ENCODE data around the gene DPH2. TPM values are rescaled to one million over a fixed set of nuclear protein-coding genes. Genes with fewer than 3 reads are reported as not detected.

Gene DPH2
- total and polyA plus RNA-seq, 9 donors: 7.2 to 27.0 (median 15.5) TPM

DNA sequence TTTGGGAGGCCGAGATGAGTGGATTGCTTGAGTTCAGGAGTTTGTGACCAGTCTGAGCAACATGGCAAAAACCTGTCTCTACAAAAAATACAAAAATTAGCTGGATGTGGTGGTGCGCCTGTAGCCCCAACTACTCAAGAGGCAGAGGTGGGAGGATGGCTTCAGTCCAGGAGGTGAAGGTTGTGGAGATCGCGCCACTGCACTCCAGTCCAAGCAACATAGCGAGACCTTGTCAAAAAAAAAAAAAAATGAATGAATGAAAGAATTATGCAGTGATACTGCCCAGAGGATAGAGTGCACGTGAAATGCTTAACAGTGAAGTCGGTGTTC, 429 bp upstream of the DPH2 start:
- H3K27ac ChIP-seq: no peak overlapping the region
- peaks cover 8% of the 10 kb centered on the region for H3K4me1 ChIP-seq (ENCODE audit: insufficient read depth)
- WGBS, 3 donors: 33 to 42% (median 35%) methylated on average over 7 of the region's 7 CpGs
- TF ChIP-seq POLR2A (IDR thresholded peaks at IDR 0.05) (no peak), EP300 (IDR thresholded peaks at IDR 0.05) (no peak)
- TF ChIP-seq, protein P1, sequence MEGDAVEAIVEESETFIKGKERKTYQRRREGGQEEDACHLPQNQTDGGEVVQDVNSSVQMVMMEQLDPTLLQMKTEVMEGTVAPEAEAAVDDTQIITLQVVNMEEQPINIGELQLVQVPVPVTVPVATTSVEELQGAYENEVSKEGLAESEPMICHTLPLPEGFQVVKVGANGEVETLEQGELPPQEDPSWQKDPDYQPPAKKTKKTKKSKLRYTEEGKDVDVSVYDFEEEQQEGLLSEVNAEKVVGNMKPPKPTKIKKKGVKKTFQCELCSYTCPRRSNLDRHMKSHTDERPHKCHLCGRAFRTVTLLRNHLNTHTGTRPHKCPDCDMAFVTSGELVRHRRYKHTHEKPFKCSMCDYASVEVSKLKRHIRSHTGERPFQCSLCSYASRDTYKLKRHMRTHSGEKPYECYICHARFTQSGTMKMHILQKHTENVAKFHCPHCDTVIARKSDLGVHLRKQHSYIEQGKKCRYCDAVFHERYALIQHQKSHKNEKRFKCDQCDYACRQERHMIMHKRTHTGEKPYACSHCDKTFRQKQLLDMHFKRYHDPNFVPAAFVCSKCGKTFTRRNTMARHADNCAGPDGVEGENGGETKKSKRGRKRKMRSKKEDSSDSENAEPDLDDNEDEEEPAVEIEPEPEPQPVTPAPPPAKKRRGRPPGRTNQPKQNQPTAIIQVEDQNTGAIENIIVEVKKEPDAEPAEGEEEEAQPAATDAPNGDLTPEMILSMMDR (IDR thresholded peaks at IDR 0.05): no peak
- intact Hi-C loops (cut with DNase I): no loop called here
- DNase-seq: no peak
- no peak overlapping the region for H3K4me3 ChIP-seq
- no peaks in the 10 kb centered on the region for H3K27me3 ChIP-seq
- H3K9me3 ChIP-seq: no peaks in the 10 kb centered on the region
- H3K36me3 ChIP-seq: no peaks in the 10 kb centered on the region

DNA sequence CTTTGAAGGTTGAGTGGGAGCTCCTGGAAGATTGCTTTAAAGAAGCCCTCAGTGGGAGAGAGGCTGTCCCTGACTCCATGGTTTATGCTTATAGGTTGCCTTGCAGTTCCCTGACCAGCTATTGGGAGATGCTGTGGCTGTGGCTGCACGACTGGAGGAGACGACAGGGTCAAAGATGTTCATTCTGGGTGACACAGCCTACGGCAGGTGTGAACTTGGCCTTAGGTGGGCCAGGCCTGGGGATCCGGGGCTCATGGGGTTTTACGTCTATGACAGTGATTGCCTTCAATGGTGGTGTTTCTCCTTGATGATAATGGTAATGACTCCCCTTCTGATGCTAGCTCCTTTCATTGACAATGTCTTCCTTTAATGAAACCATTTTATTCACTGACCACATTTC, 692 bp downstream of the DPH2 start:
- WGBS, 3 donors: 40 to 49% (median 42%) methylated on average over 5 of the region's 5 CpGs
- no peak for DNase-seq
- no peak for TF ChIP-seq POLR2A (IDR thresholded peaks at IDR 0.05)
- TF ChIP-seq EP300 (IDR thresholded peaks at IDR 0.05): no peak
- TF ChIP-seq, protein P1 (IDR thresholded peaks at IDR 0.05): no peak
- no peak overlapping the region for H3K27ac ChIP-seq
- H3K9me3 ChIP-seq: no peaks in the 10 kb centered on the region
- no peaks in the 10 kb centered on the region for H3K27me3 ChIP-seq
- peak overlapping the region; percentile 74 for H3K4me3 ChIP-seq
- no peaks in the 10 kb centered on the region for H3K36me3 ChIP-seq
- peaks cover 10% of the 10 kb centered on the region for H3K4me1 ChIP-seq (ENCODE audit: insufficient read depth)
- intact Hi-C loops (cut with DNase I): no loop called here

DNA sequence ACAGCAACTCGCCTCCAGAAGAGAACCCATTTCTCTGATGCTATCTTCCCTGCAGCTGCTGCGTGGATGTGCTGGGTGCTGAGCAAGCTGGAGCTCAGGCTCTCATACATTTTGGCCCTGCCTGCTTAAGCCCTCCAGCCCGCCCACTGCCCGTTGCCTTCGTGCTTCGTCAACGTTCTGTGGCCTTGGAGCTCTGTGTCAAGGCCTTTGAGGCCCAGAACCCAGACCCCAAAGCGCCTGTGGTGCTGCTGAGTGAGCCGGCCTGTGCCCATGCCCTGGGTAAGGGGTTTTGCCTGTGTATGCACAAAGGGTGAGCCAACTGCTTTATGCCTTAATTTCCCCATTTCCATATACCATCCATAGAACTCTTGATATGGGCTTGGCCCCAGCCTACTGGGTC, 1.1 kb downstream of the DPH2 start:
- no peak for DNase-seq
- intact Hi-C loops (cut with DNase I): no loop called here
- no peaks in the 10 kb centered on the region for H3K36me3 ChIP-seq
- H3K4me1 ChIP-seq (ENCODE audit: insufficient read depth): peaks cover 13% of the 10 kb centered on the region
- H3K9me3 ChIP-seq: no peaks in the 10 kb centered on the region
- WGBS, 3 donors: 62 to 80% (median 71%) methylated on average over 9 of the region's 9 CpGs
- H3K4me3 ChIP-seq: no peak overlapping the region
- TF ChIP-seq, protein P1 (IDR thresholded peaks at IDR 0.05): no peak
- TF ChIP-seq POLR2A (IDR thresholded peaks at IDR 0.05) (no peak), EP300 (IDR thresholded peaks at IDR 0.05) (no peak)
- H3K27ac ChIP-seq: no peak overlapping the region
- H3K27me3 ChIP-seq: no peaks in the 10 kb centered on the region

DNA sequence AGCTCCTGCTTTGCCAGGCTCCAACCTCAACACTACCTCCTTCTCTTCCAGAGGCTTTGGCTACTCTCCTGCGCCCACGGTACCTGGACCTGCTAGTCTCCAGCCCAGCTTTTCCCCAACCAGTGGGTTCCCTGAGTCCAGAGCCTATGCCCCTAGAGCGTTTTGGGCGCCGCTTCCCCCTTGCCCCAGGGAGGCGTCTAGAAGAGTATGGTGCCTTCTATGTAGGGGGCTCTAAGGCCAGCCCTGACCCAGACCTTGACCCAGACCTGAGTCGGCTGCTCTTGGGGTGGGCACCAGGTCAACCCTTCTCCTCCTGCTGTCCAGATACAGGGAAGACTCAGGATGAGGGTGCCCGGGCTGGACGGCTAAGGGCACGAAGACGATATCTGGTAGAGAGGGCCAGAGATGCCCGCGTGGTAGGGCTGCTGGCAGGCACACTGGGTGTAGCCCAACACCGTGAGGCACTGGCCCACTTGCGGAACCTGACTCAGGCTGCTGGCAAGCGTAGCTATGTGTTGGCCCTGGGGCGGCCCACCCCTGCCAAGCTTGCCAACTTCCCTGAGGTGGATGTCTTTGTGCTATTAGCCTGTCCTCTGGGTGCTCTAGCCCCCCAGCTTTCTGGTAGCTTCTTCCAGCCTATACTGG, 1.6 kb downstream of the DPH2 start:
- H3K27me3 ChIP-seq: no peaks in the 10 kb centered on the region
- intact Hi-C loops (cut with DNase I): no loop called here
- WGBS, 3 donors: 91 to 95% (median 93%) methylated on average over 17 of the region's 17 CpGs
- H3K36me3 ChIP-seq: no peaks in the 10 kb centered on the region
- H3K4me3 ChIP-seq: no peak overlapping the region
- no peaks in the 10 kb centered on the region for H3K9me3 ChIP-seq
- DNase-seq: no peak
- H3K4me1 ChIP-seq (ENCODE audit: insufficient read depth): peaks cover 13% of the 10 kb centered on the region
- TF ChIP-seq POLR2A (IDR thresholded peaks at IDR 0.05) (no peak), EP300 (IDR thresholded peaks at IDR 0.05) (no peak)
- TF ChIP-seq, protein P1 (IDR thresholded peaks at IDR 0.05): no peak
- H3K27ac ChIP-seq: no peak overlapping the region
